Activated B cell treated with CpG ODN at 0.5 μM for 24 hours (primary cell): ENCODE measurements around the gene HCRTR1. TPM values are rescaled to one million over a fixed set of nuclear protein-coding genes. Genes with fewer than 3 reads are reported as not detected.
A peak's percentile ranks its signal among the peaks of the same experiment; 100 is the strongest.

Experiments
- ATAC-seq: fragments of 200-7000 bp; cut with Tn5 transposase; one replicate; pipeline ENCODE4 v1.10.0; 2021; ENCODE audit warnings: low read depth, mild to moderate bottlenecking, moderate library complexity
- CTCF ChIA-PET: fragments of 350-600 bp; sonication (Branson Sonifier 250); formaldehyde crosslinking; loops from one replicate; lab custom pipeline; 2021; ENCODE audit warnings: antibody characterized with exemption; lab: Charles Lee
- POLR2A ChIA-PET: fragments of 350-600 bp; sonication (Branson Sonifier 250); formaldehyde crosslinking; loops from one replicate; lab custom pipeline; 2021; ENCODE audit warnings: antibody characterized with exemption; lab: Charles Lee
- DNase-seq: peaks from one replicate; pipeline ENCODE4 v3.0.0; 2022
- H3K27ac Mint-ChIP-seq: one replicate; pipeline ENCODE4 v1.8.0; 2020; ENCODE audit warnings: mixed read lengths
- H3K27me3 Mint-ChIP-seq: one replicate; pipeline ENCODE4 v1.8.0; 2021; ENCODE audit warnings: mixed read lengths
- H3K36me3 Mint-ChIP-seq: one replicate; pipeline ENCODE4 v1.8.0; 2021; ENCODE audit warnings: low read depth, mixed read lengths
- H3K4me1 Mint-ChIP-seq: one replicate; pipeline ENCODE4 v1.8.0; 2021; ENCODE audit warnings: mixed read lengths
- H3K4me3 Mint-ChIP-seq: one replicate; pipeline ENCODE4 v1.8.0; 2020; ENCODE audit warnings: mild to moderate bottlenecking, mixed read lengths
- H3K9me3 Mint-ChIP-seq: one replicate; pipeline ENCODE4 v1.8.0; 2020; ENCODE audit warnings: mixed read lengths
- intact Hi-C: fragments of 100-400 bp; cut with micrococcal nuclease; formaldehyde crosslinking; loops from one replicate; pipeline ENCODE4 v1.15.1; 2024
- total RNA-seq: library from RNA; stranded (reverse); gene quantifications from 2 replicates; pipeline ENCODE4 v1.2.3, GENCODE V29; 2022
- TF ChIP-seq, protein P1 (sequence below): fragments of 200-600 bp; IDR thresholded peaks from one replicate; pipeline ENCODE4 v1.8.0; 2022; ENCODE audit warnings: antibody characterized with exemption, mild to moderate bottlenecking

The HCRTR1 gene
- total RNA-seq, 1 donor from 2014 or later, result not detected

DNA sequence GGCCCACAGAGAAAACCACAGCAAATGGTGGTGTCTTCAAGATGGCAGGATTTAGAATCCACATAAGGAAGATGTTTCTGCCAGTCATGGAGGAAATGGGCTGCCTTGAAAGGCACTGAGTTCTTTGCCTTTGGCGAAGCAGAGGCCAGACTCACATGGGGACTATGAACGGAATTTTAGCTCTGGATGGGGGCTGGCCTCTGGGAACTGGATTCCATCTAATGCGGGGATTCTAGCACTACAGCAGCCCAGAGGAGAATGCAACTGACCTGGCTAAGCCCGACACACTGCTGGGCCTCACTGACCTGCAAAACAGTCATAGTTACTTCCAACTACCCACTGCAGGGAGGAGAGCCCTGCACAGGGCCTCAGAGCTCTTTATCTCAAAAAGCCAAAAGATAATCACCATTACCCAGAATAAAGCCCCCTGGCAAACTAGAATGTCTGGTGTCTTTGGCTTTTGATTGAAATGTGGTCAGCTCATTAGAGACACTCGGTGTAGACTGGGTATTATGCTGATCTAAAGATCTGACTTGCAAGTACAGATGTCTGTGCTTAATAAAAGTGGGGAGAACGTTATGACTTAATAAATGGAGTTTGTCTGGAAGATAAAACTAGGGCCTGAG, 11.6 kb downstream of the HCRTR1 start:
- POLR2A ChIA-PET, result no interaction called here
- Mint-ChIP-seq H3K4me1 (peaks cover 6% of the 10 kb centered on the region), H3K36me3 (peaks cover 78% of the 10 kb centered on the region), H3K4me3 (no peak overlapping the region), H3K9me3 (no peaks in the 10 kb centered on the region), H3K27me3 (no peaks in the 10 kb centered on the region), H3K27ac (no peak overlapping the region)
- ATAC-seq (no peak), DNase-seq (no peak)
- TF ChIP-seq, protein P1, sequence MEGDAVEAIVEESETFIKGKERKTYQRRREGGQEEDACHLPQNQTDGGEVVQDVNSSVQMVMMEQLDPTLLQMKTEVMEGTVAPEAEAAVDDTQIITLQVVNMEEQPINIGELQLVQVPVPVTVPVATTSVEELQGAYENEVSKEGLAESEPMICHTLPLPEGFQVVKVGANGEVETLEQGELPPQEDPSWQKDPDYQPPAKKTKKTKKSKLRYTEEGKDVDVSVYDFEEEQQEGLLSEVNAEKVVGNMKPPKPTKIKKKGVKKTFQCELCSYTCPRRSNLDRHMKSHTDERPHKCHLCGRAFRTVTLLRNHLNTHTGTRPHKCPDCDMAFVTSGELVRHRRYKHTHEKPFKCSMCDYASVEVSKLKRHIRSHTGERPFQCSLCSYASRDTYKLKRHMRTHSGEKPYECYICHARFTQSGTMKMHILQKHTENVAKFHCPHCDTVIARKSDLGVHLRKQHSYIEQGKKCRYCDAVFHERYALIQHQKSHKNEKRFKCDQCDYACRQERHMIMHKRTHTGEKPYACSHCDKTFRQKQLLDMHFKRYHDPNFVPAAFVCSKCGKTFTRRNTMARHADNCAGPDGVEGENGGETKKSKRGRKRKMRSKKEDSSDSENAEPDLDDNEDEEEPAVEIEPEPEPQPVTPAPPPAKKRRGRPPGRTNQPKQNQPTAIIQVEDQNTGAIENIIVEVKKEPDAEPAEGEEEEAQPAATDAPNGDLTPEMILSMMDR, result no peak
- intact Hi-C loops, result no loop called here
- CTCF ChIA-PET, result interaction anchor here (1.1 kb wide), 1 partner anchor 38 kb away, joined by 3 read pairs; no protein-coding TSS in a partner anchor

DNA sequence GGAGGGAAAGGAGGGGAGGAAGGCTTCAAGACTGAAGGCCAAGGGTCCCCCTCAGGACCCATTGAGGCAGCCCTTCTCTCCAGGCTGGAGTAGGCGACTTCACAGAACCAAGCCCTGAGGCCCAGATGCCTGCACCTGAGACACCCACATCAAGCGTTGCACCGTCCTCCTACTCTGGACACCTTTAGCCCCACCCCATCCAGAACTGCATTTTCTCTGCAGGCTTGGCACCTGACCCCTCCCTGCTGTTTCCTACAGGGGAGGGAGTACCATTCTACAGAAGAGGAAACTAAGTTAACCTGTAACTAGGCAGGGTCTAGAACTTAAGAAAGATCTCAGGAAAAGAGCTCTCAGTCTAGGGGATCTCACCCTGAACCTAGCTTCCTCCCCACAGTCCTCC, 15.2 kb downstream of the HCRTR1 start:
- POLR2A ChIA-PET, result no interaction called here
- TF ChIP-seq, protein P1, result no peak
- Mint-ChIP-seq H3K27ac (no peak overlapping the region), H3K9me3 (no peaks in the 10 kb centered on the region), H3K4me3 (no peak overlapping the region), H3K36me3 (peaks cover 81% of the 10 kb centered on the region), H3K27me3 (no peaks in the 10 kb centered on the region), H3K4me1 (peaks cover 13% of the 10 kb centered on the region)
- DNase-seq, result no peak
- no peak for ATAC-seq
- CTCF ChIA-PET, result interaction anchor here (0.8 to 1.0 kb wide), 2 partner anchors 10 to 69 kb away, joined by 3 to 4 read pairs; no protein-coding TSS in a partner anchor
- intact Hi-C loops, result no loop called here

DNA sequence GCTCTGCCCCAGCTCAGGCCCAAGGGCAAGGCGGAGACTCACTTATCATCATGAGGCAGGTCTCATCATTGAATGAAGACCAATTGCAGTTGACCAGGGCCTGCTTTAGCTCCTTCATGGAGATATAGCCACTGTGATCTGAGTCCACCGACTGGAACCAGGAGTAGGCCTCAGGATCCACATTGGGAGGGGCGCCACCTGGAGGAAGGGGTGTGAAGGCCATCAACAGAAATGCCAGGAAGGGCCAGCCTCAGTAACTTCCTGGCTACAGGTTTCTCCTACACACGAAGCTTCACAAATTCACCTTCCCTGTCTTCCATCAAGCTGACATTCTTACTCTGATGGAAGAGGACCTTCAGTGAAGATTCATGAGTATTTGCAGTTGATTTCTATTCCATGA, 15.6 kb downstream of the HCRTR1 start:
- Mint-ChIP-seq H3K4me1 (peaks cover 17% of the 10 kb centered on the region), H3K27ac (no peak overlapping the region), H3K4me3 (no peak overlapping the region), H3K27me3 (no peaks in the 10 kb centered on the region), H3K36me3 (peaks cover 79% of the 10 kb centered on the region), H3K9me3 (no peaks in the 10 kb centered on the region)
- TF ChIP-seq, protein P1, result no peak
- intact Hi-C loops, result no loop called here
- ATAC-seq (no peak), DNase-seq (no peak)
- POLR2A ChIA-PET, result no interaction called here
- CTCF ChIA-PET, result interaction anchor here (0.8 to 1.0 kb wide), 2 partner anchors 10 to 69 kb away, joined by 3 to 4 read pairs; no protein-coding TSS in a partner anchor

DNA sequence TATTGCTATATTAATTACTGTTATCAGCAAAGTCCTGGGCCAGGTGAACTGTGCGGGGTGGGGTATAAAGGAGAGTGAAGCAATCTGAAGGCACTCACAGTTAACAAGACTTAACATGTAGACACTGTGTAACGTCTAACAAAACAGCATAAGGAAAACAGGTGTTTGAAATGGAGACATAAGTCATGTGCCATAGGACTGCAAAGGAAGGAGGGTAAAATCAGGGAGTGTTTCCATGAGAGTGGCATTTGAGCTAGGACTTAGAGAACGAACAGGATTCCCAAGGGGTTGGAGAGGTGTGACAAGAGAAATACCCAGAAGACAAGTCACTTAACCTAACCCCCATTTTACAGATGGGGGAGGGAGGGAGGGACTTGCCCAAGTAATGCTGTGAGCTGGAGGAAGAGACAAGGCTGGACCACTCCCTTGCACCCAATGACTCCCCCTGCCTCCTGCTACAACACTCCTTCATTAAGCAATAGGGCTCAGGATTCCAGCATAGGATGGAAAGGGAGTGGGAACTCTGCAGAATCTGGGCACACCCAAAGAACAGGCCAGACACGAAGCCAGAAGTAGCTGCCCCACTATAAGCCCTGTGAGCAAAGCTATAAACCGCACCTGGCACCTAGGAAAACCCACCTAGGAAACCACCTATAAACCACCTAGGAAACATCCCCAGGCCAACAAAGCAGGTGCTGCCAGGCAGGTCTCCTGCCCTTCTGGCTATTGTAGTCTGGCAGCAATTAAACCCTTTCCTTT, 20.6 kb downstream of the HCRTR1 start:
- H3K4me1 Mint-ChIP-seq, result peaks cover 25% of the 10 kb centered on the region
- TF ChIP-seq, protein P1, result no peak
- ATAC-seq, result peak; percentile 76
- intact Hi-C loops, result no loop called here
- H3K36me3 Mint-ChIP-seq, result peaks cover 32% of the 10 kb centered on the region
- DNase-seq, result no peak
- POLR2A ChIA-PET, result interaction anchor here (0.6 to 1.6 kb wide), 4 partner anchors 32 to 858 kb away, joined by 3 to 7 read pairs (median 6); no protein-coding TSS in a partner anchor
- H3K27ac Mint-ChIP-seq, result peak overlapping the region; percentile 69
- peak overlapping the region; percentile 44 for H3K4me3 Mint-ChIP-seq
- H3K27me3 Mint-ChIP-seq, result no peaks in the 10 kb centered on the region
- no peaks in the 10 kb centered on the region for H3K9me3 Mint-ChIP-seq
- CTCF ChIA-PET, result no interaction called here

DNA sequence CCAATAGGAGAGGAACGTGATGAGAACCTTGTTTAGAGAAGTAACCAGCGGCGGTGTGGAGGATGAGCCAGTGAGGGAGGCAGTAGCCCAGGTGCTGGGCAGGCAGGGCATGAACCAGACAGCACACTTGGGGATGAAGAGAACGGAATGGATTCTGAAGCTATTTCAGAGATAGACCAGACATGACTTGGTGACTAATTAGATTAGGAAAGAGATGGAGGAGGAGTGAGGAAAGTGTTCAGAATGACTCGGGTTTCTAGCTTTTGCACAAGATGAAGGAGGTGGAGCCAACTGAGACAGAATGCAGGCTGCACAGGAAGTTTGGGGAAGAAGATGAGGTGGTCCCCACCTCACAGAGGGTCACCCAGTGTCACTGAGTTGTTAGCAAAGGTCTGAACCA, 22.1 kb downstream of the HCRTR1 start:
- H3K4me3 Mint-ChIP-seq, result no peak overlapping the region
- CTCF ChIA-PET, result interaction anchor here (0.8 to 1.3 kb wide), 3 partner anchors 47 to 150 kb away, joined by 3 read pairs; no protein-coding TSS in a partner anchor
- H3K27ac Mint-ChIP-seq, result no peak overlapping the region
- H3K4me1 Mint-ChIP-seq, result peaks cover 35% of the 10 kb centered on the region
- peaks cover 24% of the 10 kb centered on the region for H3K36me3 Mint-ChIP-seq
- ATAC-seq (no peak), DNase-seq (no peak)
- TF ChIP-seq, protein P1, result no peak
- intact Hi-C loops, result no loop called here
- no peaks in the 10 kb centered on the region for H3K9me3 Mint-ChIP-seq
- H3K27me3 Mint-ChIP-seq, result no peaks in the 10 kb centered on the region
- POLR2A ChIA-PET, result interaction anchor here (0.6 kb wide), 1 partner anchor 234 kb away, joined by 3 read pairs; no protein-coding TSS in a partner anchor
